HepG2 (cell line): Measurements from ENCODE around the gene ITGB5. TPM values are rescaled to one million over a fixed set of nuclear protein-coding genes. Genes with fewer than 3 reads are reported as not detected.

Source experiments
- ATF3 ChIP-seq: sonication (generic); formaldehyde crosslinking; IDR thresholded peaks from 2 replicates; pipeline ENCODE4 v1.4.0; 2020; ENCODE audit warnings: missing genetic modification reagents
- ATF4 ChIP-seq, 2 experiments: fragments of 450-650 bp in 1 of 2; sonication (generic) in 1 of 2; formaldehyde crosslinking; IDR thresholded peaks; 2 replicates each; pipeline versions ENCODE4 v1.5.0 to v1.8.0; 2020 to 2022; ENCODE audit warnings: mild to moderate bottlenecking in 1 of 2, missing genetic modification reagents in 1 of 2
- DMTF1 ChIP-seq: sonication (generic); formaldehyde crosslinking; IDR thresholded peaks from 2 replicates; pipeline ENCODE4 v1.4.0; 2020; ENCODE audit warnings: mild to moderate bottlenecking, missing genetic modification reagents
- ETV5 ChIP-seq: IDR thresholded peaks from 2 replicates; pipeline ENCODE4 v1.6.1; 2018; ENCODE audit warnings: missing biosample characterization, missing genetic modification reagents, inconsistent platforms, borderline replicate concordance
- EZH2 ChIP-seq: conservative IDR thresholded peaks from 2 replicates; pipeline ENCODE4 v1.6.1; 2012; ENCODE audit warnings: mild to moderate bottlenecking, low read depth, low read length, moderate library complexity
- GABPB1 ChIP-seq: IDR thresholded peaks from 2 replicates; pipeline ENCODE4 v1.6.1; 2016; ENCODE audit warnings: mild to moderate bottlenecking, missing genetic modification reagents, moderate library complexity, missing compliant biosample characterization
- GMEB2 ChIP-seq: IDR thresholded peaks from 2 replicates; pipeline ENCODE4 v1.6.1; 2016; ENCODE audit warnings: missing biosample characterization, missing genetic modification reagents, low read depth
- GTF2F1 ChIP-seq: fragments of 150-350 bp; IDR thresholded peaks from 2 replicates; pipeline ENCODE4 v1.6.1; 2014; ENCODE audit warnings: low read length
- KDM2A ChIP-seq: sonication (generic); formaldehyde crosslinking; IDR thresholded peaks from 2 replicates; pipeline ENCODE4 v1.4.0; 2020; ENCODE audit warnings: low read depth, missing genetic modification reagents, borderline replicate concordance
- MAX ChIP-seq: IDR thresholded peaks from 2 replicates; pipeline ENCODE4 v1.6.1; 2012; ENCODE audit warnings: inconsistent platforms
- NR0B2 ChIP-seq: sonication (generic); formaldehyde crosslinking; IDR thresholded peaks from 2 replicates; pipeline ENCODE4 v1.4.0; 2020; ENCODE audit warnings: mild to moderate bottlenecking, missing genetic modification reagents
- NR3C1 ChIP-seq: sonication (generic); formaldehyde crosslinking; IDR thresholded peaks from 2 replicates; pipeline ENCODE4 v1.4.0; 2020; ENCODE audit warnings: missing genetic modification reagents
- SKI ChIP-seq: fragments of 450-650 bp; IDR thresholded peaks from one replicate; pipeline ENCODE4 v1.6.1; 2018; ENCODE audit warnings: mild to moderate bottlenecking; ENCODE audit not compliant: partially characterized antibody
- SMAD1 ChIP-seq: sonication (generic); formaldehyde crosslinking; IDR thresholded peaks from 2 replicates; pipeline ENCODE4 v1.4.0; 2020; ENCODE audit warnings: missing genetic modification reagents, low read depth, mild to moderate bottlenecking, borderline replicate concordance
- TBX3 ChIP-seq: fragments of 450-650 bp; IDR thresholded peaks from 2 replicates; pipeline ENCODE4 v1.6.1; 2017; ENCODE audit warnings: antibody characterized with exemption, mild to moderate bottlenecking, inconsistent platforms, borderline replicate concordance
- ZNF235 ChIP-seq: sonication (generic); formaldehyde crosslinking; IDR thresholded peaks from 2 replicates; pipeline ENCODE4 v1.8.1; 2023; ENCODE audit warnings: mild to moderate bottlenecking, missing genetic modification reagents, borderline replicate concordance
- ZNF333 ChIP-seq: sonication (generic); formaldehyde crosslinking; IDR thresholded peaks from 2 replicates; pipeline ENCODE4 v1.4.0; 2020; ENCODE audit warnings: mild to moderate bottlenecking, missing genetic modification reagents, borderline replicate concordance
- ZNF441 ChIP-seq: sonication (generic); formaldehyde crosslinking; IDR thresholded peaks from 2 replicates; pipeline ENCODE4 v1.7.0; 2021; ENCODE audit warnings: missing genetic modification reagents, borderline replicate concordance
- ZNF501 ChIP-seq: sonication (generic); formaldehyde crosslinking; IDR thresholded peaks from 2 replicates; pipeline ENCODE4 v1.5.1; 2020; ENCODE audit warnings: mild to moderate bottlenecking, moderate library complexity, missing genetic modification reagents
- ZNF605 ChIP-seq: sonication (generic); formaldehyde crosslinking; IDR thresholded peaks from 2 replicates; pipeline ENCODE4 v1.8.0; 2022; ENCODE audit warnings: mild to moderate bottlenecking, missing genetic modification reagents
- ZSCAN21 ChIP-seq: sonication (generic); formaldehyde crosslinking; IDR thresholded peaks from 2 replicates; pipeline ENCODE4 v1.8.0; 2022; ENCODE audit warnings: mild to moderate bottlenecking, missing genetic modification reagents, moderate library complexity, borderline replicate concordance
- polyA plus RNA-seq, 8 experiments: library from polyadenylated mRNA; depleted of rRNA in 3 of 8; stranded (reverse) in 7 of 8; unstranded in 1 of 8; fragments of >200 nt; fragmentation: Illumina TruSeq in 4 of 8; extraction: Trizol in 4 of 8; gene quantifications; 2 replicates each; pipeline versions ENCODE4 v1.2.1 to v1.2.3, GENCODE V29; 2011 to 2016; ENCODE audit warnings: low read depth in 4 of 8, missing spikeins in 1 of 8, mixed read lengths in 1 of 8; ENCODE audit not compliant: insufficient read depth in 1 of 8
- total RNA-seq, 5 experiments: library from RNA; depleted of rRNA; stranded (reverse); fragments of >200 nt; fragmentation: Illumina TruSeq; extraction: Trizol; gene quantifications; 2 replicates each; pipeline ENCODE4 v1.2.3, GENCODE V29; 2016; ENCODE audit warnings: low read depth in 1 of 5

Gene ITGB5
- total and polyA plus RNA-seq, 2 of the 13 experiments (the other 11 are each of a cell fraction or from before 2014, with no cell fraction given): 74.1 to 343 TPM

- TF ChIP-seq GABPB1 (CRISPR knock-in tag): 0 out of 2 replicates have a peak, but pooled peaks have one; percentile 29
- peak; percentile 69 for TF ChIP-seq MAX
- no peak for TF ChIP-seq ZNF235 (CRISPR knock-in tag)
- no peak for TF ChIP-seq NR0B2 (CRISPR knock-in tag)
- peak in 1 of 2 experiments; percentile 43; a peak in 2 of 4 replicates for TF ChIP-seq ATF4 (CRISPR knock-in tag; IDR thresholded peaks at IDR 0.05)
- TF ChIP-seq TBX3: peak; percentile 57; the same call in 1 of the 2 replicates
- TF ChIP-seq KDM2A (CRISPR knock-in tag): peak; percentile 46; the same call in 1 of the 2 replicates
- TF ChIP-seq GMEB2 (CRISPR knock-in tag): no peak
- peak; percentile 38; the same call in 1 of the 2 replicates for TF ChIP-seq ATF3 (CRISPR knock-in tag)
- TF ChIP-seq SMAD1 (CRISPR knock-in tag): 0 out of 2 replicates have a peak, but pooled peaks have one; percentile 42
- no peak for TF ChIP-seq ZNF501 (CRISPR knock-in tag)
- no peak for TF ChIP-seq ZNF333 (CRISPR knock-in tag)
- no peak for TF ChIP-seq NR3C1 (CRISPR knock-in tag)
- no peak for TF ChIP-seq GTF2F1
- TF ChIP-seq ETV5: peak; percentile 51; the same call in 1 of the 2 replicates
- TF ChIP-seq SKI: no peak
- TF ChIP-seq EZH2: no peak
- TF ChIP-seq ZSCAN21 (CRISPR knock-in tag): 0 out of 2 replicates have a peak, but pooled peaks have one; percentile 18
- TF ChIP-seq ZNF605: 0 out of 2 replicates have a peak, but pooled peaks have one; percentile 25
- peak; percentile 59 for TF ChIP-seq ZNF441 (CRISPR knock-in tag)
- TF ChIP-seq DMTF1 (CRISPR knock-in tag): no peak
Measured at GRCh38 chr3:124812291-124813265, 74.6 kb downstream of the ITGB5 start (continued).
